ENCODE data around the gene FAM53B.

FAM53B gene

GRCh38 chr10:124643330-124644009 lies 100.7 kb downstream of the FAM53B start:
- TF ChIP-seq JUND (IDR thresholded peaks at IDR 0.05; ENCODE audit: low read depth), result no peak
- in situ Hi-C loops (cut with HindIII; ENCODE audit: low pct_unique_long_range_greater_than_20kb, low sequenced_read_pairs), result no loop called here
- no peak for DNase-seq (ENCODE audit: low read depth in 1 of 2, low spot score in 1 of 2)

GRCh38 chr10:124642088-124642710 lies 102.0 kb downstream of the FAM53B start:
- in situ Hi-C loops (cut with HindIII; ENCODE audit: low pct_unique_long_range_greater_than_20kb, low sequenced_read_pairs), result no loop called here
- no peak for TF ChIP-seq JUND (IDR thresholded peaks at IDR 0.05; ENCODE audit: low read depth)
- no peak for DNase-seq (ENCODE audit: low read depth in 1 of 2, low spot score in 1 of 2)

DNA sequence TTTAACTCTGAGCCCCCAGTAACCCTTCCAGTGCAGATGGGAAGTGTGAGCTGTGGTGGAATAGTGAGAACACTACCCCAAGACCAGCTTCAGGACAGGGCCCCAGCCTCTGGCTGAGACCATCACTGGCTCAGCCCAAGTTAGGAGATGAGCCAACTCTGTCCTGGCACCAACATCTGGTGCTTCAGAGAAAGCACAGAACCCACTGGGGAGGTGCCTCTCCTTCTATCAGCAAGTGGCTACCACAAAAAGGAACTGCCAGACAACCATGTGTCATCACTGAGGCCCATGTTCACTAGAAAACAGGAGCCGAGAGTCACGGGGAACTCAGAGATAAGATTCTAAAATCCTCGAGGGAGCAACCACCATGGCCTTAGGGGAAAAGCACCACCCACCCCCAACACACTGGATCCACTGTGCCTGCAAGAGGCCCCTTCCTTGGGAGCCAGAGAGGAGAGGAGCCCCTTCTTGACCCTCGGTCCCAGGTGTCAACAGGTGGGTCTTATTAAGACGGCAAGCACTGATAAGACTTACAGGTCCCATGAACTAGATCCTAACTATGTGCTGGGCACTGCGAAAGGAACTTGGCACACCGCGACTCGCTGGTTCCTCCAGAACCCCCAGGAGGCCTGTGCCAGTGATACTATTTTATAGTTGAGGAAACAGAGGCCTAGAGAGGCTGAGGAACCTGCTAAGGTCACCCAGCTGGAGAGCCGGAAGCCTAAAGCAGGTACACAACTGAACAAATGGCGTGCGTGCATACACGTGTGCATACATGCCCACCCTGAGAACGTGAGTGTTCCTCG lies 102.7 kb downstream of the FAM53B start:
- no peak for TF ChIP-seq JUND (IDR thresholded peaks at IDR 0.05; ENCODE audit: low read depth)
- in situ Hi-C loops (cut with HindIII; ENCODE audit: low pct_unique_long_range_greater_than_20kb, low sequenced_read_pairs), result no loop called here
- no peak for DNase-seq (ENCODE audit: low read depth in 1 of 2, low spot score in 1 of 2)

GRCh38 chr10:124640538-124641231 lies 103.5 kb downstream of the FAM53B start:
- TF ChIP-seq JUND (IDR thresholded peaks at IDR 0.05; ENCODE audit: low read depth), result no peak
- in situ Hi-C loops (cut with HindIII; ENCODE audit: low pct_unique_long_range_greater_than_20kb, low sequenced_read_pairs), result no loop called here
- no peak for DNase-seq (ENCODE audit: low read depth in 1 of 2, low spot score in 1 of 2)

- in situ Hi-C loops (cut with HindIII; ENCODE audit: low pct_unique_long_range_greater_than_20kb, low sequenced_read_pairs), result no loop called here
- DNase-seq (ENCODE audit: low read depth in 1 of 2, low spot score in 1 of 2), result no peak
- TF ChIP-seq JUND (IDR thresholded peaks at IDR 0.05; ENCODE audit: low read depth), result no peak
These were observed 104.1 kb downstream of the FAM53B start for GRCh38 chr10:124640056-124640455.

DNA sequence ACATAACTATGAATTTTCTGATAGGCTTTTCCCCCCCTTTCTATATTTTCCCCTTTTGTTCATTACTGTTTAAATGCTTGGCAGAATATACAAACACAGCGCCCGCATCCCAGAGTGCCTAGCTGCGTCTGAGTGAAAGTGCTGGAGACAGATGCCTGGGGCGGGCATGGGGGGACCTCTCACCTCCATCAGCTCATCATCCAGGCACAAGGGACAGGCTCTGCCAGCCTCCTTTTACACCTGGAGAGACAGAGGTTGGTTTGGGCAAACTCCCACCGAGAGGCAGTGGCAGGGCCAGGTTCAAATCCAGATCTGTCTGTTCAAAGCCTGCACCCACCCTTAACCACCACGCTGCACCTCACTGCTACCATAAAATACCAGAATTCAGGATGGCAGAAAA lies 104.5 kb downstream of the FAM53B start:
- no peak for DNase-seq (ENCODE audit: low read depth in 1 of 2, low spot score in 1 of 2)
- in situ Hi-C loops (cut with HindIII; ENCODE audit: low pct_unique_long_range_greater_than_20kb, low sequenced_read_pairs), result no loop called here
- TF ChIP-seq JUND (IDR thresholded peaks at IDR 0.05; ENCODE audit: low read depth), result no peak

GRCh38 chr10:124639206-124639605 lies 105.0 kb downstream of the FAM53B start:
- in situ Hi-C loops (cut with HindIII; ENCODE audit: low pct_unique_long_range_greater_than_20kb, low sequenced_read_pairs), result no loop called here
- no peak for DNase-seq (ENCODE audit: low read depth in 1 of 2, low spot score in 1 of 2)
- TF ChIP-seq JUND (IDR thresholded peaks at IDR 0.05; ENCODE audit: low read depth), result no peak

- in situ Hi-C loops (cut with HindIII; ENCODE audit: low pct_unique_long_range_greater_than_20kb, low sequenced_read_pairs), result no loop called here
- TF ChIP-seq JUND (IDR thresholded peaks at IDR 0.05; ENCODE audit: low read depth), result no peak
- DNase-seq (ENCODE audit: low read depth in 1 of 2, low spot score in 1 of 2), result no peak
These were observed 106.4 kb downstream of the FAM53B start for GRCh38 chr10:124637746-124638145.

DNA sequence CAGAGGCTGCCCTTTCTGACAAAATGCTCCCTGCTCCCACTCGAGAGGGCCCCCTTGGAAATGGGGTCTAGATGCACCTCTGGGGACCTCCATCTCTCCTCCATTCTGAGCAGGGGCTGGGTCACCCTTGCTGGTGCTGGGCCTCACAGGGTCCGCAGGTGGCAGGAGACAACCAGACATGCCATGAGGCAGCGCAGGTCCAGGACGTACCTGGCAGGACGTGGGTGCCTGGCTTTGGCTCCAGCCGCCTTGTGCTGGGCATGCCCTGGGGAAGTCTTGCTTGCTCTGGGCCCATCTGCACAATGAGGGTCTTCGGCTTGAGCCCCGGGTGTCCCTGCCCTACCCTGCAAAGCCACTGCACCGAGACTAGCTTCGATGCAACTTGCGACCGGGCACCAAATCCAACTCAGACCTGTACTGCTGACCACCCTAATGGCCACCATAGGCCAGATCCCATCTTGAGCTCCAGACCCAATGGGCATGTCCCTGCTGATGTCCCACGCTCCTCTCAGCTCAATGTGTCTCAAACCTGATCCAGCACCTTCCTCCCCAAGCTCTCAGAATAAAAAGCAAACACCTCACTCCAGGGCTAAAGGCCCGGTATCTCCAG lies 107.0 kb downstream of the FAM53B start:
- in situ Hi-C loops (cut with HindIII; ENCODE audit: low pct_unique_long_range_greater_than_20kb, low sequenced_read_pairs), result no loop called here
- no peak for DNase-seq (ENCODE audit: low read depth in 1 of 2, low spot score in 1 of 2)
- no peak for TF ChIP-seq JUND (IDR thresholded peaks at IDR 0.05; ENCODE audit: low read depth)

GRCh38 chr10:124636271-124636995 lies 107.7 kb downstream of the FAM53B start:
- in situ Hi-C loops (cut with HindIII; ENCODE audit: low pct_unique_long_range_greater_than_20kb, low sequenced_read_pairs), result no loop called here
- TF ChIP-seq JUND (IDR thresholded peaks at IDR 0.05; ENCODE audit: low read depth), result no peak
- DNase-seq (ENCODE audit: low read depth in 1 of 2, low spot score in 1 of 2), result no peak

DNA sequence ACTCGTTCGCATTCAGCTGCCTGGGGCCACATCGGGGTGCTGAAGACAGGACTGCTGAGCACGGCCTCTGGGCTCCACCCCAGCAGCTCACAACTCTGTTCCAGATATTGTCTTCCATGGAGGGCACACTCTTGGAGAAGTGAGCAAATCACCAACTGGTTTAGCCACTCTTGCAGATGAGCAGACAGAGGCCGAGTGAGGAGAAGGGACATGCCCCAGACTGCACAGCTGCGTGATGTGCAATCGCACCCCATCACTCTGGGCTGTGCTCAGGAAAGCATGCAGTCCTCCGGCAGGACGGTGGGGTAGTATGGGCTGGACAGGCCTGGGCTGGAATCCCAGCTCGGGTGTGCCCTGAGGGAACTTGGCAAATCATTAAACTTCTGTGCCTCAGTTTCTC lies 111.6 kb downstream of the FAM53B start:
- TF ChIP-seq JUND (IDR thresholded peaks at IDR 0.05; ENCODE audit: low read depth), result no peak
- peak in 1 of 2 experiments; percentile 16 for DNase-seq (ENCODE audit: low read depth in 1 of 2, low spot score in 1 of 2)
- in situ Hi-C loops (cut with HindIII; ENCODE audit: low pct_unique_long_range_greater_than_20kb, low sequenced_read_pairs), result no loop called here
